ENCODE results near the gene RAB11FIP2.

RAB11FIP2 gene

DNA sequence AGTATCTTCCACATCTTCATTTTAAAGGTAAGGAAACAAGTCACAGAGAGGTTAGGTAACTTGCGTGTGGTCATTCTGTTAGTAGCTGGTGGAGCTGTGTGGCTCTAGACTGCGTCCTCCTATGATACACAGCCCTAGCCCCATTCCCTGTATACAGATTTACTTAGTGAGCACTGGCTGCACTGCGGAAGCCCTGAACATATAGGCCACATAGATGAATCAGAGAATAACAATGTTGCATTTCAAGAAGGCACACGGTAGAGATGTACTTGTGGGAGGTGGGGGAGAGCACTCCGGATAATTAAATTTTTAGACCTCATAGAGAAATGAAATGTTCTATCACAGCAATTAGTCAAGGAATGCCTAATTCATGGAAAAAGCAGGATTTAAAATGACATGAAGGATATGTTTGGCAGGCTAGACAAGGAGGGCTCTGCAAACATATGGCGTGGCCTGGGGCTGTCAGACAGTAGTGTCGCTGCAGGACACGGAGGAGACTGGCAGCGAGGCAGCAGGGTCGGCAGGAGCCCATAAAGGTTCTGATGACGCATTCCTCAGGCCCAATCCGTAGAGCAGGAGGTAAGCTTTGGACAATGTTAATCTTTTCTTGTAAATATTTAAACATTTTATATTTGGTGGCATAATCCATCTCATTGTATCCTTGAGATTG is 29.5 kb downstream of the RAB11FIP2 start:
- H3K4me3 ChIP-seq (ENCODE audit: insufficient read depth, low read depth, low read length): no peak overlapping the region
- H3K4me1 ChIP-seq (ENCODE audit: control insufficient read depth, insufficient read depth, low read length): peaks cover 36% of the 10 kb centered on the region
- H3K27me3 ChIP-seq (ENCODE audit: control insufficient read depth, insufficient read depth, low read length, poor library complexity, severe bottlenecking): no peaks in the 10 kb centered on the region
- no peaks in the 10 kb centered on the region for H3K9me3 ChIP-seq (ENCODE audit: control insufficient read depth, low read length)
- H3K36me3 ChIP-seq (ENCODE audit: control insufficient read depth, insufficient read depth, low read length): no peaks in the 10 kb centered on the region
- no peak overlapping the region for H3K27ac ChIP-seq (ENCODE audit: insufficient read depth, low read depth, low read length, poor library complexity, severe bottlenecking)
- WGBS, 2 experiments: 90 to 92% methylated on average over 11 to 12 of the region's 12 CpGs

DNA sequence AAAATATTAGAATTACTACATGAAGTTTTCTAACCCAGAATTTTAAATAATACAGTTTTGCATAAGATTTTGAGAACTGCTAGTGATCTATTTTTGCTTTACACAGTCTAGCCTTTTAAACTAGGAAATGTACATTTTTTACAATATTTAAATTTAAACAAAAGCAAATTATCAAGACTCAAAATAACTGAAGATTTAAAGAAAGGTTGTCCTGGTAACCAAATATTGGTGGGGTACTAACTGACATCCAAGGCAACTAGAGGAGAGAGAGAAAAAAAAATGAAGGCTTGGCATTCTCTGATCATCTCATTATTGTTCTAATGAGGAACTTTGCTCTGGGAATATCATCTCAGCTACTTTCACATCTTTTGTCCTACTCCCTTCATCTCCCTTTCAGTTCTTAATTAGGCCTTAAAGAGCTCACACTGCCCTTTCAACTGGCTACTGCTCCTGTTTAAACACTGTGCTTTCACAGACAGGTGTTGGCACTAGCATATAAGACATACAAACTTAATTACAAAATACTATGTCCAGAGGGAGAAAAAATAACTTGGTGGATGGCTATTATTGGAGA is 33.7 kb downstream of the RAB11FIP2 start:
- Histone ChIP-seq H3K4me3 (ENCODE audit: insufficient read depth, low read depth, low read length) (no peak overlapping the region), H3K9me3 (ENCODE audit: control insufficient read depth, low read length) (no peaks in the 10 kb centered on the region), H3K4me1 (ENCODE audit: control insufficient read depth, insufficient read depth, low read length) (peaks cover 30% of the 10 kb centered on the region), H3K27ac (ENCODE audit: insufficient read depth, low read depth, low read length, poor library complexity, severe bottlenecking) (no peak overlapping the region), H3K27me3 (ENCODE audit: control insufficient read depth, insufficient read depth, low read length, poor library complexity, severe bottlenecking) (no peaks in the 10 kb centered on the region), H3K36me3 (ENCODE audit: control insufficient read depth, insufficient read depth, low read length) (peaks cover 5% of the 10 kb centered on the region)

DNA sequence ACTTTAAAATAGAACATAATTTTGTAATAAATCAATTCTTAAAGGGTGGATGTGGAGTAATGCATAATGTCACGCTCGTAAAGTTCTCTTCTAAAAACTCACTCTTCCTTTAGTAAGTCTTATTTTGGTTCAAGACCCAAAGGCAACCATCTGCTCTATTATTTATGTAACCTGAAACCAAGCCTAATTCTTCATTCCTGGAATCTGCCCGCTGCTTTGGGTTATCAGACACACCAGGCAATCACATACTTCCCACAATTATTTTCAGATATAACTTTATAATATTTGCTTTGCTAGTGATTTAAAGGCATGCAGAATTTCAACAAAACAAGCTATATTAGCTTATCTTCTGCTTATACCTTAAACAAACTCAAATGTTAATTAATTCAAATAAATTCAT is 39.0 kb downstream of the RAB11FIP2 start:
- whole genome bisulfite sequencing, 2 experiments: 92% methylated on average over 3 of the region's 3 CpGs
- H3K36me3 ChIP-seq (ENCODE audit: control insufficient read depth, insufficient read depth, low read length): peaks cover 9% of the 10 kb centered on the region
- H3K4me1 ChIP-seq (ENCODE audit: control insufficient read depth, insufficient read depth, low read length): no peaks in the 10 kb centered on the region
- no peak overlapping the region for H3K4me3 ChIP-seq (ENCODE audit: insufficient read depth, low read depth, low read length)
- no peak overlapping the region for H3K27ac ChIP-seq (ENCODE audit: insufficient read depth, low read depth, low read length, poor library complexity, severe bottlenecking)
- H3K27me3 ChIP-seq (ENCODE audit: control insufficient read depth, insufficient read depth, low read length, poor library complexity, severe bottlenecking): no peaks in the 10 kb centered on the region
- no peaks in the 10 kb centered on the region for H3K9me3 ChIP-seq (ENCODE audit: control insufficient read depth, low read length)

DNA sequence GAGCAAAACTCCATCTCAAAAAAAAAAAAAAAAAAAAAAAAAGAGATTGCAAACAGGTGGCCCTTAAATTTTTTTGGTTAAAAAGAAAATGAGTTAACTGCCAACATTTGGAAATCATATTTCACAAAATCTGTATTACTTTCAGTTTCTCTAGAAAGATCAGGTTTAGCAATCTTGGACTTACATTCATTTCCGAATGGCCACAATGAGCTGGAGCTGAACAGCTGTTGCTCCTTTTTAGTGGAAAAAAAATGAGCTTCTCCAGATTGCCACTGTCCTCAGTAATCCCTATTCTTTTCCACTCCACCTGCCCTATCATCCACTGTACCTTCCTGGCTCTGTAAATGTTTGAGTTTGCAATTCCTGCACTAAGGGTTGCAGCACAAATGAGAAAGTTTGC is 43.6 kb downstream of the RAB11FIP2 start:
- Histone ChIP-seq H3K4me1 (ENCODE audit: control insufficient read depth, insufficient read depth, low read length) (no peaks in the 10 kb centered on the region), H3K9me3 (ENCODE audit: control insufficient read depth, low read length) (no peaks in the 10 kb centered on the region), H3K27ac (ENCODE audit: insufficient read depth, low read depth, low read length, poor library complexity, severe bottlenecking) (no peak overlapping the region), H3K4me3 (ENCODE audit: insufficient read depth, low read depth, low read length) (no peak overlapping the region), H3K36me3 (ENCODE audit: control insufficient read depth, insufficient read depth, low read length) (peaks cover 5% of the 10 kb centered on the region), H3K27me3 (ENCODE audit: control insufficient read depth, insufficient read depth, low read length, poor library complexity, severe bottlenecking) (no peaks in the 10 kb centered on the region)
- 94 to 100% methylated on average over 1 of the region's 1 CpG for WGBS, 2 experiments

DNA sequence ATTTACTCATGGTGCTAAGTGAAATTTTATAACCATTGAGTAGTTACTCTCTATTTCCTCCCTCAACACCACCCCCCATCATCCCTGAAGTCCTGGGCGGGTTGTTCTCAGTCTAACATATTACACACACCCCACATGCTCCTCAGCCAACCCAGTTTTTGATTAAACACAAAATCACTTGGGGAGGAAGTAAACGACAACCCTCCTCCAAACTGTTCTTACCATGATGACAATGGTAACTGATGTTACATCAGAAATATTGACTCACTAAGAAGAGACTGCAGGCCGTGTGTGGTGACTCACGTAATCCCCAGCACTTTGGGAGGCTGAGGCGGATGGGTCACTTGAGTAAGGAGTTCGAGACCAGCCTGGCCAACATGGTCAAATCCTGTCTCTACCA is 44.2 kb downstream of the RAB11FIP2 start:
- H3K27ac ChIP-seq (ENCODE audit: insufficient read depth, low read depth, low read length, poor library complexity, severe bottlenecking): no peak overlapping the region
- H3K9me3 ChIP-seq (ENCODE audit: control insufficient read depth, low read length): no peaks in the 10 kb centered on the region
- 83 to 85% methylated on average over 6 of the region's 6 CpGs for WGBS, 2 experiments
- H3K36me3 ChIP-seq (ENCODE audit: control insufficient read depth, insufficient read depth, low read length): peaks cover under 1% of the 10 kb centered on the region
- no peaks in the 10 kb centered on the region for H3K27me3 ChIP-seq (ENCODE audit: control insufficient read depth, insufficient read depth, low read length, poor library complexity, severe bottlenecking)
- no peaks in the 10 kb centered on the region for H3K4me1 ChIP-seq (ENCODE audit: control insufficient read depth, insufficient read depth, low read length)
- H3K4me3 ChIP-seq (ENCODE audit: insufficient read depth, low read depth, low read length): no peak overlapping the region

DNA sequence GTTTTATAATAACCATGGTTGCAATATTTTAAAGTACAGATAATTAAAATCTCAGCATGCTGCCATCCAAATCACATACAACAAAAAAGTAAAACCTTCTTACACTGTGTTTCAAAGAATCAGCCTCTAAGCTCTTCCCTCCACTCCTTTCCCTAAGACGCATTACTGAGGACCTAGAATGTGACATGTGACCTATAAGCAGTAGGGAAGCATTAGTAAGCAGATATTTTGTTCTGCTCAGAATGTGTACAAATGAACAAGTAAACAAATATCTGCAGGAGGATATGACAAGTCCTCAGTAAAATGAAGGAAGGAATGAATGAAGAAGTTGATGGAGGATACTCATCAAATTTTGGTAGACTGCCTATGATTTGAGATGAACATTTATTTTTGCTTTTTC is 49.1 kb downstream of the RAB11FIP2 start:
- peaks cover 5% of the 10 kb centered on the region for H3K4me1 ChIP-seq (ENCODE audit: control insufficient read depth, insufficient read depth, low read length)
- WGBS, 2 experiments: 58 to 60% methylated on average over 1 of the region's 1 CpG

DNA sequence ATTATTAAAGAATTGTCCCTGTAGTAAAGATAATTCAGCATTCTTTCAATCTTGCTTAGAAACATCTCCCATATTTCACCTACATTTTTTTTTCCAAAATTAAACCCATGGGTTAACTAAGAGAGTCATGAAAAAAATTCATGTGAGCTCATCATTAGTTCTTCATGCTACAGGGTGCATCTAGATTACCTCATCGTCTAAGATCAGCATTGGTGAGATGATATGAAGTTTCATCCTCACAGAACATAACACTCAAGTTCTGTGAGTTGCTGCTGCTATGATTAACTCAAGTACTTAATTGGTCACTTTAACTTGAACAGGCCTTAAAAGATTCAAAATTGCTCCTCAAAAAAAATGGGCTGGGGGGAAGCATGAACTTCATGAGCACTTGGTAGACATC is 50.0 kb downstream of the RAB11FIP2 start:
- Histone ChIP-seq H3K27ac (ENCODE audit: insufficient read depth, low read depth, low read length, poor library complexity, severe bottlenecking) (no peak overlapping the region), H3K4me3 (ENCODE audit: insufficient read depth, low read depth, low read length) (no peak overlapping the region), H3K27me3 (ENCODE audit: control insufficient read depth, insufficient read depth, low read length, poor library complexity, severe bottlenecking) (no peaks in the 10 kb centered on the region), H3K9me3 (ENCODE audit: control insufficient read depth, low read length) (no peaks in the 10 kb centered on the region), H3K4me1 (ENCODE audit: control insufficient read depth, insufficient read depth, low read length) (peaks cover 5% of the 10 kb centered on the region), H3K36me3 (ENCODE audit: control insufficient read depth, insufficient read depth, low read length) (no peaks in the 10 kb centered on the region)
- 100% methylated on average over 1 of the region's 1 CpG for WGBS, 2 experiments

More for the DNA sequence above, 49.1 kb downstream of the RAB11FIP2 start:
- Histone ChIP-seq H3K4me3 (ENCODE audit: insufficient read depth, low read depth, low read length) (no peak overlapping the region), H3K9me3 (ENCODE audit: control insufficient read depth, low read length) (no peaks in the 10 kb centered on the region), H3K36me3 (ENCODE audit: control insufficient read depth, insufficient read depth, low read length) (no peaks in the 10 kb centered on the region), H3K27me3 (ENCODE audit: control insufficient read depth, insufficient read depth, low read length, poor library complexity, severe bottlenecking) (no peaks in the 10 kb centered on the region), H3K27ac (ENCODE audit: insufficient read depth, low read depth, low read length, poor library complexity, severe bottlenecking) (no peak overlapping the region)

DNA sequence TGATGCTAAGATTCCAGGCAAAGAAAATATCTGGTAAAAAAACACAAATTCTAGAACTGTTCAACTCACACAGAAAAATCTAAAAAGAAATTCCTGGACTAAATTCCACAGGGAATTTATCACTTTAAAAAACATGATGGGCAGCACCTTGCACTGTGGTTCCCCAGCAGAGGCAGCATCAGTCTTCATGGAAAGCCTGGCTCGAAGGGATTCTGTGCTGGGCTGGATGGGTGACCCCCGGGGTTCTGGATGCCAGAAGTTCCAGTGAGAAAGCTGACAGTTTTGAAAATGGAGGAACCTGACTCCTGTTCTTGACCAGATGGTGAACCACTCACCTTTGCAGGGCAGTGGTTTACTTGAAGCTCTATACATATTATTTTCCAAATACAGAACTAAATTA is 52.0 kb downstream of the RAB11FIP2 start:
- WGBS, 2 experiments: 81 to 89% methylated on average over 2 of the region's 2 CpGs

DNA sequence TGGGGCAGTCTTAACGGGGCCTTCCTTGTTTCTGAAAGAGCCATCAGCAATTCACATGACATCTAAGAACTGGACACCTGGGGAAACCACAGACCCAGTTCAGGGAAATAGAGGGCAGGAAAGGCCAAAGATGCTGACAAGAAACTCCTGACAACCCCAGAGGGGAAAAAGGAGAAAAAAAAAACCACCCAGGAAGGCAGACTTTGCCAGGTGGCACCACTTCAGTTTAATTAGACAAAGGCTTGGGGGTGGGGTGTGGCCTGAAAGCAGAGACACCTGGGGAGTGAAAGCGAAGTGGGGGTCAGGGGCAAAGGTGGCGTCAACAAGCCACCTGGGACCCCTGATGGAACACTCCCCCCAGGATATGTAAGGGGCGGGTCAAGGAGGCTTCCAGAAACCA is 53.6 kb downstream of the RAB11FIP2 start:
- no peaks in the 10 kb centered on the region for H3K36me3 ChIP-seq (ENCODE audit: control insufficient read depth, insufficient read depth, low read length)
- H3K4me1 ChIP-seq (ENCODE audit: control insufficient read depth, insufficient read depth, low read length): peaks cover 14% of the 10 kb centered on the region
- no peak overlapping the region for H3K27ac ChIP-seq (ENCODE audit: insufficient read depth, low read depth, low read length, poor library complexity, severe bottlenecking)
- 82 to 85% methylated on average over 4 of the region's 4 CpGs for WGBS, 2 experiments
- no peaks in the 10 kb centered on the region for H3K9me3 ChIP-seq (ENCODE audit: control insufficient read depth, low read length)
- no peak overlapping the region for H3K4me3 ChIP-seq (ENCODE audit: insufficient read depth, low read depth, low read length)
- H3K27me3 ChIP-seq (ENCODE audit: control insufficient read depth, insufficient read depth, low read length, poor library complexity, severe bottlenecking): no peaks in the 10 kb centered on the region

More for the DNA sequence above, 52.0 kb downstream of the RAB11FIP2 start:
- H3K4me1 ChIP-seq (ENCODE audit: control insufficient read depth, insufficient read depth, low read length): peaks cover 10% of the 10 kb centered on the region
- H3K27ac ChIP-seq (ENCODE audit: insufficient read depth, low read depth, low read length, poor library complexity, severe bottlenecking): no peak overlapping the region
- H3K27me3 ChIP-seq (ENCODE audit: control insufficient read depth, insufficient read depth, low read length, poor library complexity, severe bottlenecking): no peaks in the 10 kb centered on the region
- H3K36me3 ChIP-seq (ENCODE audit: control insufficient read depth, insufficient read depth, low read length): no peaks in the 10 kb centered on the region
- H3K9me3 ChIP-seq (ENCODE audit: control insufficient read depth, low read length): no peaks in the 10 kb centered on the region
- no peak overlapping the region for H3K4me3 ChIP-seq (ENCODE audit: insufficient read depth, low read depth, low read length)

DNA sequence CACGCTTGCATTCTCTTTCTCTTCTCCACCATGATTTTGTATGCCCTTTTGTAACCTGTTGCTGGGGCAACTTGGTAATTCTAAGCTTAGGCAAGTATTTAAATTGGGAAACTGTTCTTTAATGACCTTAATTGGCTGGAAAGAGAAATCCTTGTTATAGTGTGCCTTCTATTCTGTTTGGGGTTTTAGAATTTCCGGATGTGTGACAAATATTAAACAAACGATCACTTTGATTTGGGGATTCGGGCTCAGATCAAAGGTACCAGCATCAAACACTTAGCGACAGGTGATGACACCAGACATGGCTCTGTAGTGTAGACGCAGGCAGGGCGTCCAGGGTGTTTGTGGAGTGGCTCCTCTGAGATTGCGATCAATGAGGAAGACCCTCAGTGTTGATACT is 55.0 kb downstream of the RAB11FIP2 start:
- WGBS, 2 experiments: 95 to 96% methylated on average over 7 to 8 of the region's 8 CpGs
- Histone ChIP-seq H3K4me3 (ENCODE audit: insufficient read depth, low read depth, low read length) (no peak overlapping the region), H3K36me3 (ENCODE audit: control insufficient read depth, insufficient read depth, low read length) (no peaks in the 10 kb centered on the region), H3K9me3 (ENCODE audit: control insufficient read depth, low read length) (no peaks in the 10 kb centered on the region), H3K4me1 (ENCODE audit: control insufficient read depth, insufficient read depth, low read length) (peaks cover 14% of the 10 kb centered on the region), H3K27ac (ENCODE audit: insufficient read depth, low read depth, low read length, poor library complexity, severe bottlenecking) (no peak overlapping the region), H3K27me3 (ENCODE audit: control insufficient read depth, insufficient read depth, low read length, poor library complexity, severe bottlenecking) (no peaks in the 10 kb centered on the region)

Measured in ectodermal cell (in vitro differentiated cells).